22Rv1 (cell line): ENCODE data around the gene GXYLT1.
"Not testable (repeated sequence)": the region's sequence is repeated elsewhere in the genome, so short reads cannot be mapped to it uniquely, and the experiment has no call there.

Experiments
- H3K27ac ChIP-seq: fragments of 450-650 bp; 2 replicates; pipeline ENCODE4 v1.5.1; 2017
- ZFX ChIP-seq: fragments of 450-650 bp; IDR thresholded peaks from 2 replicates; pipeline ENCODE4 v1.6.1; 2017; ENCODE audit warnings: antibody characterized with exemption, borderline replicate concordance
- TF ChIP-seq, protein P1 (sequence below): fragments of 450-650 bp; IDR thresholded peaks from 2 replicates; pipeline ENCODE4 v1.5.1; 2017; ENCODE audit warnings: mild to moderate bottlenecking

GXYLT1 gene

GRCh38 chr12:42144408-42145196, at the start of gene GXYLT1:
Gene GXYLT1, minus strand, starts transcription at chr12:42144874. Its CDS starts 228 bp downstream, at chr12:42144646.
- H3K27ac ChIP-seq, result peak within 1 kb of the TSS; percentile 94
- TF ChIP-seq ZFX, result no peak
- TF ChIP-seq, protein P1, sequence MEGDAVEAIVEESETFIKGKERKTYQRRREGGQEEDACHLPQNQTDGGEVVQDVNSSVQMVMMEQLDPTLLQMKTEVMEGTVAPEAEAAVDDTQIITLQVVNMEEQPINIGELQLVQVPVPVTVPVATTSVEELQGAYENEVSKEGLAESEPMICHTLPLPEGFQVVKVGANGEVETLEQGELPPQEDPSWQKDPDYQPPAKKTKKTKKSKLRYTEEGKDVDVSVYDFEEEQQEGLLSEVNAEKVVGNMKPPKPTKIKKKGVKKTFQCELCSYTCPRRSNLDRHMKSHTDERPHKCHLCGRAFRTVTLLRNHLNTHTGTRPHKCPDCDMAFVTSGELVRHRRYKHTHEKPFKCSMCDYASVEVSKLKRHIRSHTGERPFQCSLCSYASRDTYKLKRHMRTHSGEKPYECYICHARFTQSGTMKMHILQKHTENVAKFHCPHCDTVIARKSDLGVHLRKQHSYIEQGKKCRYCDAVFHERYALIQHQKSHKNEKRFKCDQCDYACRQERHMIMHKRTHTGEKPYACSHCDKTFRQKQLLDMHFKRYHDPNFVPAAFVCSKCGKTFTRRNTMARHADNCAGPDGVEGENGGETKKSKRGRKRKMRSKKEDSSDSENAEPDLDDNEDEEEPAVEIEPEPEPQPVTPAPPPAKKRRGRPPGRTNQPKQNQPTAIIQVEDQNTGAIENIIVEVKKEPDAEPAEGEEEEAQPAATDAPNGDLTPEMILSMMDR, result no peak; the same call in 1 of the 2 replicates

- H3K27ac ChIP-seq, result no peak overlapping the region
- TF ChIP-seq ZFX, result no peak
- TF ChIP-seq, protein P1, result no peak
Measured at GRCh38 chr12:42192686-42193085, 48.0 kb upstream of the GXYLT1 start.

GRCh38 chr12:42192258-42192657, 47.6 kb upstream of the GXYLT1 start:
- TF ChIP-seq, protein P1, result no peak
- no peak for TF ChIP-seq ZFX
- H3K27ac ChIP-seq, result no peak overlapping the region

DNA sequence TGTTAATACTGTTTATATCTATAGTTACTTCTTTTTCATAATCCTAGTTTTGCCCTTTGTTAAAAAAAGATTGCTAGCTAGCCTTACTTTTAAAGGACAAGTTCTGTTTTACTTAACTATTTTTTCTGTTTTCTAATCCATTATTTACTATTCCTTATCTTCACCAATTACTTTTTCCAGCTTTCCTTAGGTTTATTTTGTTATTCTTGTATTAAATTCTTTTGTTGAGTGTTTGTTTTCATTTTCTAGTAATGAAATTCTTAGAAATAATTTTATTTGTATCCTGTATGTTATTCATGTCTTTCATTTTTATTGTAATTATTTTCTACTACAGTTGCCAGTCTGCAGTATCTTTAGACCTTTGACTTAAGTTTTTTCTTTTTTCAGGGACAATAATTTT, 45.7 kb upstream of the GXYLT1 start:
- no peak for TF ChIP-seq ZFX
- TF ChIP-seq, protein P1, result no peak
- no peak overlapping the region for H3K27ac ChIP-seq

- not testable (repeated sequence) for H3K27ac ChIP-seq
Measured at GRCh38 chr12:42188275-42188674, 43.6 kb upstream of the GXYLT1 start.

DNA sequence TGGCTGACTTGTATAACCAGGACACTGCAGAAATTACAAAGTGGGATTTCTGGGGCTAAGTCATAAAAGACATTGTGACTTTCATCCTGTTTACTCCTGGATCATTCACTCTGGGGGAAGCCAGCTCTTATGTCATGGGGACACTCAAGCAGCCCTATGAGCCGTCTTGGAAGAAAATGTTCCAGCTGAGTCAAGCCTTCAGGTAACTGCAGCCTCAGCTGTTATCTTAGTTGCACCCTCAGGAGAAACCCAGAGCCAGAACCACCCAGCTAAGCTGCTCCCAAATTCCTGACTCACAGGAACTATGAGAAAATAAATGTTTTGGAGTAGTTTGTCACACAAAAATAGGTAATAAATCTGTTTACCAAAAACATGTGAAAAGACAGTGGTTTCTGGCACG, 43.1 kb upstream of the GXYLT1 start:
- TF ChIP-seq, protein P1, result no peak
- no peak for TF ChIP-seq ZFX
- no peak overlapping the region for H3K27ac ChIP-seq

- no peak for TF ChIP-seq ZFX
- TF ChIP-seq, protein P1, result no peak
- H3K27ac ChIP-seq, result no peak overlapping the region
Measured at GRCh38 chr12:42186793-42187192, 42.1 kb upstream of the GXYLT1 start.
